ENCODE results near the gene NPR3. TPM values are rescaled to one million over a fixed set of nuclear protein-coding genes. Genes with fewer than 3 reads are reported as not detected.

Gene NPR3
- polyA plus RNA-seq, 1 donor (not counting 4 experiments of a cell fraction or from before 2014, with no cell fraction given), result 0.12 TPM

DNA sequence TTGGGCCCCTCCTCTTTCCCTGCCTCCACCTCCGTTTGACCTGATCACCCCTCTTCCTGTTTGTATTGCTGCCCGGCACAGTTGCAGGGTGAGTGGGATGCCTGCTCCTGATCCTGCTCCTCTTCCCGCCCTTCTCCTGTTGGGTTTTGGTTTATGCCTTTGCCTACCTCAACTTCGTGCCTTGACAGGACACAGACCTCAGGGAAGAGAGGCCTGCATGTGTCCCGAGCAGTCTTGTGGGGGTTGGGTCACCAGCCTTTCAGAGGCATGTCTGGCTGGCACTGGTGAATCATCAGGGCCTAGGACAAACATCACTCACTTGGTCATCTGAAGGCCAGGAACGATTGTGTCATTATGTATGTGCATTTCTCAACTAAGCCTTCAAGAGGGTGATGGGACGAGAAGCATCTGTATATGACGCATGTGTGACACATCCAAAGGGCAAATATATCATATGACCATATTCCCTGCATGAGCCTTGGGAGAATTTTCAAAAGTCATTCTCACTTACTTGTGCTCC, 56.9 kb downstream of the NPR3 start:
- Histone ChIP-seq H4K20me1 (ENCODE audit: control insufficient read depth, extremely low read depth, insufficient read depth, low read length) (no peaks in the 10 kb centered on the region), H3K27ac (ENCODE audit: control insufficient read depth, insufficient read depth, low read length) (no peak overlapping the region), H3K4me2 (ENCODE audit: control insufficient read depth, extremely low read depth, insufficient read depth, low read depth, low read length) (no peak overlapping the region), H3K27me3 (ENCODE audit: control insufficient read depth, extremely low read depth, insufficient read depth, low read length) (no peaks in the 10 kb centered on the region), H3K4me1 (ENCODE audit: control insufficient read depth, extremely low read depth, insufficient read depth, low read length) (no peaks in the 10 kb centered on the region), H3K9me1 (ENCODE audit: control insufficient read depth, extremely low read depth, insufficient read depth, low read length) (no peaks in the 10 kb centered on the region), H2AFZ (ENCODE audit: control insufficient read depth, low read length) (no peak overlapping the region), H3K36me3 (ENCODE audit: control insufficient read depth in 2 of 2, extremely low read depth in 1 of 2, insufficient read depth in 2 of 2, low read length in 2 of 2) (no peaks in the 10 kb centered on the region), H3K9me3 (ENCODE audit: control insufficient read depth, low read depth, low read length) (no peaks in the 10 kb centered on the region), H3K79me2 (ENCODE audit: control insufficient read depth, insufficient read depth, low read length) (no peaks in the 10 kb centered on the region), H3K9ac (ENCODE audit: control insufficient read depth, extremely low read depth, insufficient read depth, low read length) (no peak overlapping the region), H3K4me3 (ENCODE audit: control insufficient read depth in 2 of 3, extremely low read depth in 1 of 3, insufficient read depth in 2 of 3, low read depth in 1 of 3, low read length in 3 of 3) (no peak overlapping the region)
- DNase-seq (ENCODE audit: low read depth, low spot score) (no peak), FAIRE-seq (no peak)
- no peak for TF ChIP-seq EZH2 (IDR thresholded peaks at IDR 0.05; ENCODE audit: low read length)
- TF ChIP-seq, protein P1, sequence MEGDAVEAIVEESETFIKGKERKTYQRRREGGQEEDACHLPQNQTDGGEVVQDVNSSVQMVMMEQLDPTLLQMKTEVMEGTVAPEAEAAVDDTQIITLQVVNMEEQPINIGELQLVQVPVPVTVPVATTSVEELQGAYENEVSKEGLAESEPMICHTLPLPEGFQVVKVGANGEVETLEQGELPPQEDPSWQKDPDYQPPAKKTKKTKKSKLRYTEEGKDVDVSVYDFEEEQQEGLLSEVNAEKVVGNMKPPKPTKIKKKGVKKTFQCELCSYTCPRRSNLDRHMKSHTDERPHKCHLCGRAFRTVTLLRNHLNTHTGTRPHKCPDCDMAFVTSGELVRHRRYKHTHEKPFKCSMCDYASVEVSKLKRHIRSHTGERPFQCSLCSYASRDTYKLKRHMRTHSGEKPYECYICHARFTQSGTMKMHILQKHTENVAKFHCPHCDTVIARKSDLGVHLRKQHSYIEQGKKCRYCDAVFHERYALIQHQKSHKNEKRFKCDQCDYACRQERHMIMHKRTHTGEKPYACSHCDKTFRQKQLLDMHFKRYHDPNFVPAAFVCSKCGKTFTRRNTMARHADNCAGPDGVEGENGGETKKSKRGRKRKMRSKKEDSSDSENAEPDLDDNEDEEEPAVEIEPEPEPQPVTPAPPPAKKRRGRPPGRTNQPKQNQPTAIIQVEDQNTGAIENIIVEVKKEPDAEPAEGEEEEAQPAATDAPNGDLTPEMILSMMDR (optimal IDR thresholded peaks at IDR 0.05 in 1 of 3, IDR thresholded peaks at IDR 0.05 in 1 of 3, conservative IDR thresholded peaks at IDR 0.05 in 1 of 3; ENCODE audit: extremely low read depth in 1 of 3, insufficient read depth in 2 of 3, low read length in 3 of 3), result no peak
- dilution Hi-C loops (cut with MboI; ENCODE audit: extremely low pct_ligation_motif_present, low sequenced_read_pairs), result no loop called here

DNA sequence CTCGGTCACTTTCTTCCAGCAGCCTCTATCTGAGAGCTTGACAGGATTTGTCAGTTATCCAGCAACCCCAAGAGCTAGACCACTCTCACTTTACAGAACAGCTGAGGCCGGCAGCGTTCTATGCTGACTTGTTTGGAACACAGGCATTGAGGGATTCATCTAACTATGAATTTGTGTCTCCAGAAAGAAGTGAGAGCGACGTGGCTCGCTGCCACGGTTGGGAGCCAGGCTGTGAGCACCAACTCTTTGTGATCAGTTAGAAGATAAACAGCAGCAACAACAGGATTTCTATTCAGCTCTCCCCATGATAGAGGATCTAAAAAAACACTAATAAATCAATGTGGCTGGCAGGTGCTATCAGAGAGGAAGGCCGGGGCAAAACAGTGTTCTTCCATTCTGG, 58.6 kb downstream of the NPR3 start:
- Histone ChIP-seq H3K79me2 (ENCODE audit: control insufficient read depth, insufficient read depth, low read length) (no peaks in the 10 kb centered on the region), H3K4me3 (ENCODE audit: control insufficient read depth in 2 of 3, extremely low read depth in 1 of 3, insufficient read depth in 2 of 3, low read depth in 1 of 3, low read length in 3 of 3) (no peak overlapping the region), H3K9me3 (ENCODE audit: control insufficient read depth, low read depth, low read length) (no peaks in the 10 kb centered on the region), H3K9ac (ENCODE audit: control insufficient read depth, extremely low read depth, insufficient read depth, low read length) (no peak overlapping the region), H4K20me1 (ENCODE audit: control insufficient read depth, extremely low read depth, insufficient read depth, low read length) (no peaks in the 10 kb centered on the region), H3K36me3 (ENCODE audit: control insufficient read depth in 2 of 2, extremely low read depth in 1 of 2, insufficient read depth in 2 of 2, low read length in 2 of 2) (no peaks in the 10 kb centered on the region), H3K27me3 (ENCODE audit: control insufficient read depth, extremely low read depth, insufficient read depth, low read length) (no peaks in the 10 kb centered on the region), H3K9me1 (ENCODE audit: control insufficient read depth, extremely low read depth, insufficient read depth, low read length) (no peaks in the 10 kb centered on the region), H2AFZ (ENCODE audit: control insufficient read depth, low read length) (no peak overlapping the region), H3K27ac (ENCODE audit: control insufficient read depth, insufficient read depth, low read length) (no peak overlapping the region), H3K4me1 (ENCODE audit: control insufficient read depth, extremely low read depth, insufficient read depth, low read length) (no peaks in the 10 kb centered on the region), H3K4me2 (ENCODE audit: control insufficient read depth, extremely low read depth, insufficient read depth, low read depth, low read length) (no peak overlapping the region)
- FAIRE-seq, result no peak
- TF ChIP-seq EZH2 (IDR thresholded peaks at IDR 0.05; ENCODE audit: low read length), result no peak
- TF ChIP-seq, protein P1 (optimal IDR thresholded peaks at IDR 0.05 in 1 of 3, IDR thresholded peaks at IDR 0.05 in 1 of 3, conservative IDR thresholded peaks at IDR 0.05 in 1 of 3; ENCODE audit: extremely low read depth in 1 of 3, insufficient read depth in 2 of 3, low read length in 3 of 3), result no peak
- no peak for DNase-seq (ENCODE audit: low read depth, low spot score)
- dilution Hi-C loops (cut with MboI; ENCODE audit: extremely low pct_ligation_motif_present, low sequenced_read_pairs), result no loop called here

Data from keratinocyte (primary cell).